GM21825 (cell line): Measurements from ENCODE around the gene CX3CL1.
"Not testable (repeated sequence)": the region's sequence is repeated elsewhere in the genome, so short reads cannot be mapped to it uniquely, and the experiment has no call there.

ENCODE experiments used
- ATAC-seq: cut with Tn5 transposase; IDR thresholded peaks from one replicate; pipeline ENCODE4 v1.9.1; 2021; ENCODE audit warnings: mild to moderate bottlenecking, moderate library complexity; ENCODE audit not compliant: unreplicated experiment

The CX3CL1 gene

DNA sequence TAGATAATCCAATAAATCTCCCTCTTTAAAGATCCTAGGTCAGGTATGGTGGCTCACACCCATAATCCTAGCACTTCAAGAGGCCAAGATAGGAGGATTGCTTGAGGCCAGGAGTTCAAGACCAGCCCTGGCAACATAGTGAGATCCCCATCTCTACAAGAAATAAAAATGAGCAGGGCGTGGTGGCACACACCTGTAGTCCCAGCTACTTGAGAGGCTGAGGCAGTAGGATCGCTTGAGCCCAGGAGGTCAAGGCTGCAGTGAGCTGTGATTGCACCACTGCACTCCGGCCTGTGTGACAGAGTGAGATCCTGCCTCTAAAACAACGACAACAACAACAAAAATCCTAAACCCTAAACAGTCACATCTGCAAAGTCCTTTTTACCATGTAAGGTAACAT lies 15.7 kb upstream of the CX3CL1 start:
- ATAC-seq: no peak

DNA sequence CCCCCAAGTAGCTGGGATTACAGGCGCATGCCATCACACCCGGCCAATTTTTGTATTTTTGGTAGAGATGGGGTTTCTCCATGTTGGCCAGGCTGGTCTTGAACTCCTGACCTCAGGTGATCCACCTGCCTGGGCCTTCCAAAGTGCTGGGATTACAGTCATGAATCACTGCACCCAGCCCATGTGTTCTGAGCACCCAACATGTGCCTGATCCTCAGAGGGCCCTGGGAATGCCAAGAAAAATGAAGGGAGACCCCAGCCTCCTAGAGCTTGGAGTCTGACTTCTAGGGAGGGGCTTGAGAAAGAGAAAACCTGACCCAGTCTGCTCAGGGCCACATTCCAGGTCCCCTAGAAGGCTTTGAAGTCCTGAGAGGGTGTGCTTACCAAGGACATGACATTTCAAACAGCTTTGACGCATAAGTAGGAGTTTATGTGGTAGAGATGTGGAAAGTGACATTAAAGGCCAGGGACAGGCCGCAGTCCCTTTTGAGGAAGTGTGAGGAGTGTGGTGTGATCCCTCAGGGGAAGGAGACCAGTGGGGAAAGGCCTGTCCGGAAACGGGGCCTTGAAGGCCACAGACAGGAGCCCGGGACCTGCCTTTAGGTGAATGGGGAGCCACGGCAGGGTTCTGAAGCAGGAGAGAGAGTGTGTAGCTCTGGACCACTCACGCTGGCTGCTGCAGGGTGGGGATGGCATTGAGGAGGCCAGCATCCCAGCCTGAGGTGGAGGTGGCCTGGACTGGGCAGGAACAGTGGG lies 14.8 kb upstream of the CX3CL1 start:
- peak; percentile 38 for ATAC-seq

DNA sequence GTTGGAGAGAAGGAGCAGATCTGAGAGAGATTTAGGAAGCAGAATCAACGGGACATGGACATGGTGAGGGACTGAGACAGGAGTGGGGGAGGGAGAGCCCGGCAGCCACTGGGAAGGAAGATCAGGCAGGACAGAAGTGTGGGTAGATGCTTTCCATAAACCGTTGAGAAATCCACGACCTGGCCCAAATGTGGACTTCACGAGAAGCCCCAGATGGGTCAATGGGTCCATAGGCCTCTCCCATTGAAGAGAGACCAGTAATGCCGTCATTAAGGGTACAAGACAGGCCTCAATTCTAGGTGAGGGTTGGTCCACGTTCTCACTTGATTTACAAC lies 14.2 kb upstream of the CX3CL1 start:
- ATAC-seq: peak; percentile 5

- peak; percentile 64 for ATAC-seq
Measured at GRCh38 chr16:57358527-57359095, 13.7 kb upstream of the CX3CL1 start, which contains the start of gene CCL22. CCL22 (plus strand) TSS chr16:57358783; CDS start chr16:57358817, 34 bp downstream.

DNA sequence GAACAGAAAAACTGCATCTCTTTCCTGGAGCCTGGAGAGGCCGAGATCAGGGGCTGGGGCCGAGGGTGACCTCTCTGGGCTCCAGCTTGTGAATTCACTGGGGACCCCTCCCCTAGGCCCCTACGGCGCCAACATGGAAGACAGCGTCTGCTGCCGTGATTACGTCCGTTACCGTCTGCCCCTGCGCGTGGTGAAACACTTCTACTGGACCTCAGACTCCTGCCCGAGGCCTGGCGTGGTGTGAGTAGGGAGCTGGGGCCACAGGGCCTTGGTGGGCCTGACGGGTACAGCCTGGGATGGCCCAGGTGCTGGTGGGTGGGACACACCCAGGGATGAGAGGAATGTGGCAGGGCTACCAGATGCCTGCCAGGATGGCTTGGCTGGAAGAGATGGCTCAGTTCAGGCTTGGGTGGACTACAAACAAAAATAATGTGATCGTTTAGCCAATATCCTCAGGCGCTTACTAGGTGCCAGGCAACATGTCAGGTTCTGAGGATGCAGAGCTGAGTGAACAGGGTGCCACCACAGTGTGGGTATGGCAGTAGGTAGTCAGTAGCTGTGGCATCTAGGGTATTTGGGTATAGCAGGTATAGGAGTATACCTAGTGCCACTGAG lies 11.9 kb upstream of the CX3CL1 start:
- ATAC-seq: no peak

DNA sequence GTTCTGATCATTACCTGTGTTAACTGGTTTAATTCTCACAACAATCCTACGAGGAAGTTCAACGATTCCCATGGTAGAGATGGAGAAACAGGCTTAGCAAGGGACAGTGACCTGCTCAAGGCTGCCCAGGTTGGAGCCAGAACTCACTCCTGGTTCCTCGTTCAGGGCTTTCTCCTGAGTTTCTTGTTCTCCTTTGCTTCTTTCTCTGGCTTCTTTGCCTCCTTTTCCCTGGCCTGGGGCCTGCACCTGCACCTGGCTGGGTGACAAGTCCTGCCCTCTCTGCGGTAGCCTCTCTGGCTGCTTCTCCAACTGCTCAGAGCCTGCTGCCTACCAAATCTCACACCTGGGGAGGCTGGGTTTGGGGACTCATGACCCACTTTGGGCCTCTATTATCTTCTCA lies 10.9 kb upstream of the CX3CL1 start:
- no peak for ATAC-seq

- no peak for ATAC-seq
Measured at GRCh38 chr16:57364143-57364542, 8.1 kb upstream of the CX3CL1 start.

DNA sequence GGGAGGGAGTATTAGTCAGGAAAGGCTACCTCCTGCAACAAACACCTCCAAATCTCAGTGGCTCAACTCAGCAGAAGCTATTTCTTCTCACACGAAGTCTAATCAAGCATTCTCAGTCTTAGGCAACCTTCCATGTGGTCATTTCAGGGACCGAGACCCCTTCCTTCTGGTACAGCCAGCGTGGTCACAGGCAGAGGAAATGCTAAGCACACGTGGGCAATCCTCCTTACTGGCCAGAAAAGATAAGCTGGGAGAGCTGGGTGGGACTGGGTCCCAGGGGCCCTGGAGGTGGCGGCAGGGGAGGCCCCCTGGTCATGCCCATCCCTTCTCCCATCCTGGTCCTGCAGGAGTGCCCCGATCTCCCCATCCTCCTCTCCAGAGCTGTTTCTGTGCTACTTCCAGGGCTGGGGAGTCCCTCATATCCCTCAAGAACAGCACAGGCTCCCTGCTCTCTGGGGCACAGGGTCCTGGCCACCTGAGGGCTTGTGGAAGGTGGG lies 5.7 kb upstream of the CX3CL1 start:
- ATAC-seq: no peak

DNA sequence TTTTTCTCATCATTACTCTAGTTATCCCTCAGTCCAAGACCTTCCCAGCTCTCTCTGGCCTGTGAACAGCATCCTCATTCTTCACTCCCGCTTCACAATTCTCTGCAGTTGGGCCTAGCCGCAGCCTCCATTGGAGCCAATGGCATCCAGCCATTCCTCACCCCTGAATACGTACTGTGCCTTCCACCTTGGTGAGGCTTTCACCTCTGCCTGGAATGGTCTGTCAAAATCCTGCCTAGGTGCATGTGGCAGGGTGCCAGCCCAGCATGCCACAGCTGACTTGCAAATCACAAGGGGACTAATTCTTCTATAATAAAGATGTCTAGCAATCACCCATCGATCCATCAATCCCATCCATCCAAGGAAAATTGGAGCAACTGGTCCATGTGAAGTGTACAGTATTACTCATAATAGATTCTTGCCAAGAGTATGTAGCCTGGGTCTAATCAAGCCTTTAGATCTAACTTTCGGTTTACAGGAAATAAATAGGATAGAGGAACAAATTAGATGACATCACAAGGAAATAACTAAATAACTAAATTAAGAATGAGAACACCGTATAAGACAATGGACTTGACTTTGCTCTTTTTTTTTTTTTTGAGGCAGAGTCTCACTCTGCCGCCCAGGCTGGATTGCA lies 5.1 kb upstream of the CX3CL1 start:
- no peak for ATAC-seq

GRCh38 chr16:57371494-57372371 lies 557 bp upstream of the CX3CL1 start:
- ATAC-seq: no peak

DNA sequence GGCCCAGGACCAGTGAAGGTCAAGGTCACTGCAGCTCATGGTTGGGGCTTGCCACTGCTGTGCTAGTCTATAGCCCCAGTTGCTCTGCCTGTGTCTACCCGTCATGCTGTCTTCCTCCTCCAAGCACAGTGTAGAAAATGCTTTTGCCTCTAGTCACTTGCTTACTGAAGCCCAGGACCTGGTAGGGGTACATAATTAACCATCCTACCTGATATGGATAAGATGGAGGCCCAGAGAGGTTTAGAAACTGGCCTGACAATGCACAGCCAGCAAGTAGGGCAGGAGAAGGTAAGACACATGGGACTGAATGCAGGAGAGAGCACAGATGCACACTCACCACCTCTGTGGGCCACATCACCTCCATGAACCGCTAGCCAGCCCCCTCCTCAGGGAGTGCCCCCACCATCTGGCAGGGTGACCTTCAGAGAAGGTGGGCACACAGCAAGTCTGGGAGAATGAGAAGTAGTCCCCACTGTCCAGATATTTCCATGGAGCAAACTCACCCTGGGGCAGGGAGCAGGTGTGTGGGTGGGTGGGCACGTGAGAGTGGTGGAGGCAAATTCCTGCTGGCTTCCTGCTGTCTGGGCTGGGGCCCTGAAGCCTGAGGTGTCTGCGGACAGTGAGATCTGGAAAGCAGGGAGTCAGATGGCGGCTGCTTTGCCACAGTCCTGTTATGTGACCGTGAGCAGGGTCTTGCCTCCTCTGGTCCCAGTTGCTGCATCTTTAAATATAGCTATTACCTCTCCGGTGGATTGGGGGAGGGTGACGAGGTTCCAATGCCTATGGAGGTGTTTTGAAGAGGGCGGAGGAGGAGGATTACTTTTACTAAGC lies 1.0 kb downstream of the CX3CL1 start:
- ATAC-seq: no peak

GRCh38 chr16:57374067-57374534 lies 1.8 kb downstream of the CX3CL1 start:
- no peak for ATAC-seq

DNA sequence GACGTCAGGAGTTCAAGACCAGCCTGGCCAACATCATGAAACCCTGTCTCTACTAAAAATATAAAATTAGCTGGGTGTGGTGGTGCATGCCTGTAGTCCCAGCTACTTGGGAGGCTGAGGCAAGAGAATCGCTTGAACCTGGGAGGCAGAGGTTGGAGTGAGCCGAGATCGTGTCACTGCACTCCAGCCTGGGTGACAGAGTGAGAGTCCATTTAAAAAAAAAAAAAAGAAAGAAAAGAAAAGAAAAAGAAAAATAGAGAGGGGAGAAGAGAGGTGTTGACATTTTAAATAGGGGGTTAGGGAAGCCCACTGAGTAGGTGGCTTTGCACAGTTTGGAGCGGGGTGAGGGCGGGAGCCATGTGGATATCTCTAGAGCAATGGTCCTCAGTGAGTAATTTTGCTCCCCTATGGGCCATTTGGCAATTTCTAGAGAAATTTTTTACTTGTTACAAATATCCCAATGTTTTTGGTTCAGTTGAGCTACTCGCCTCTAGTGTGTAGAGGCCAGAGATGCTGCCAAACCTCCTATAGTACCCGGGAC lies 2.7 kb downstream of the CX3CL1 start:
- ATAC-seq: not testable (repeated sequence)

- no peak for ATAC-seq
Measured at GRCh38 chr16:57376313-57376818, 4.1 kb downstream of the CX3CL1 start.

DNA sequence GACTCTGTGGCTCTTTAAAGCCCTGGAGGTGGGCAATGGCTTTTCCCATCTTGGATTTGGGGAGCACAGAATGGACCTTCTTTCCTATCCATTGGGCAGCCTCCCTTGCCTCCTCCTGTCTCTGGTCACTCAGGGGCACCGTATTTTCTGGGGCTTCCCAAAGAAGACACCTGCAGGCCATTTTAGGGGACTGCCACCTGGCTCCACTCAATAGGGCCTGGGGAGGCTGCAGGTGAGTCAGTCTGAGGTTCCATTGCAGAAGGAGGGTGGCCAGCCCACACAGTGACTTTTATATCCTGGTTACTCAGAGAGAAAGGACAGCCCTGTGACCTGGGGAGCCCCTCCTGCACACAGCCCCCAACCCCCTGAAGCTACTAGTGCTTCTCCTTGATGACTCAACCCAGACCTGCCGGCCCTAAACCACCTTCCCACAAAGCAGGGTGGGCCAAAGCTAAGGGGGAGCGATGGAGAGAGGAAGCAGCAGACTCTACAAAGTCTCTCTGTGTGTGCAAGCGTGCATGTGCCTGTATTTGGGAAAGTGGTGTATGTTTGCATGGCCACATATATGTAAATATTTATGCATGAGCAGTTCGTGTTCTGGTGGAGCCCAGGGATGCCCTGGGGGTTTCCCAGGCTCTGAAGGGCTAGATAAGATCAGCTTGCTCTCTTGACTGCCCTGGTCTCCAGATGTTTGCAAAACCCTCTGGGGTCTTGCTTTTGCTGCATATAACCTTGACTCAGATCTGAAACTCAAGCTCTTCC lies 5.0 kb downstream of the CX3CL1 start:
- ATAC-seq: peak; percentile 77

GRCh38 chr16:57379579-57379978 lies 7.3 kb downstream of the CX3CL1 start:
- no peak for ATAC-seq

- no peak for ATAC-seq
Measured at GRCh38 chr16:57380671-57381462, 8.6 kb downstream of the CX3CL1 start.
